Erythroblast (primary cell): ENCODE data around the gene ZPR1.

Experiments used
- GATA1 ChIP-seq: IDR thresholded peaks from 2 replicates; pipeline ENCODE4 v1.6.1; 2011; ENCODE audit warnings: low read depth, mild to moderate bottlenecking, control low read depth, low read length, moderate library complexity
- POLR2A ChIP-seq: IDR thresholded peaks from 2 replicates; pipeline ENCODE4 v1.6.1; 2011; ENCODE audit warnings: mild to moderate bottlenecking, low read length

DNA sequence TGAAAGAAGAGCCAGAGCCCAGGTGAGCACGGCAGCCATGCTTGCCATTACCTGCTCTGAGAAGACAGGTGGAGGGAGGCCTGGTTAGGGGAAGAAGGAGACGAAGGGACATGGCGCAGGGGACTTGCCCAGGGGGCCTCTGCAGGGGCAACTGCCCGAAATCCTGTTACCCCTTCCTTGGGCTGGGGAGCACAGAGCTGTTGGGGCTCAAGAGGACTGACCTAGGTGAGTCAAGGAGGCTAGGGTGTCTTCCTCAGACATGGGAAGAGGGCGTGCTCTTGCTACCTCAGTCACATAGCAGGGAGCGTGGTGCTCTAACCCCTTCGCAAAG, 4.0 kb upstream of the ZPR1 start, which contains the start of gene APOA5:
- TF ChIP-seq POLR2A (no peak), GATA1 (no peak)
